K562 (cell line): Measurements from ENCODE around the gene TM4SF20.

ENCODE experiments used
- MXI1 ChIP-seq: IDR thresholded peaks from 2 replicates; pipeline ENCODE4 v1.6.1; 2011; ENCODE audit warnings: low read depth, mild to moderate bottlenecking, improper control_type of control experiment, low read length
- SIN3A ChIP-seq, 2 experiments: fragments of 150-350 bp in 1 of 2; IDR thresholded peaks; 2 replicates each; pipeline ENCODE4 v1.6.1; 2011 to 2016; ENCODE audit warnings: borderline replicate concordance in 2 of 2, low read depth in 2 of 2, low read length in 2 of 2, mild to moderate bottlenecking in 2 of 2, moderate library complexity in 2 of 2; ENCODE audit not compliant: control insufficient read depth in 1 of 2

GRCh38 chr2:227367427-227367795 is 11.7 kb downstream of the TM4SF20 start:
- no peak for TF ChIP-seq SIN3A (IDR thresholded peaks at IDR 0.05; ENCODE audit: borderline replicate concordance in 2 of 2, control insufficient read depth in 1 of 2, low read depth in 2 of 2, low read length in 2 of 2)
- TF ChIP-seq MXI1, result no peak
